Measurements from ENCODE around the gene GOLGA3. TPM values are rescaled to one million over a fixed set of nuclear protein-coding genes. Genes with fewer than 3 reads are reported as not detected.

GOLGA3 gene
- total RNA-seq, 4 donors from 2014 or later = 69.8 to 117 (median 97.7) TPM

DNA sequence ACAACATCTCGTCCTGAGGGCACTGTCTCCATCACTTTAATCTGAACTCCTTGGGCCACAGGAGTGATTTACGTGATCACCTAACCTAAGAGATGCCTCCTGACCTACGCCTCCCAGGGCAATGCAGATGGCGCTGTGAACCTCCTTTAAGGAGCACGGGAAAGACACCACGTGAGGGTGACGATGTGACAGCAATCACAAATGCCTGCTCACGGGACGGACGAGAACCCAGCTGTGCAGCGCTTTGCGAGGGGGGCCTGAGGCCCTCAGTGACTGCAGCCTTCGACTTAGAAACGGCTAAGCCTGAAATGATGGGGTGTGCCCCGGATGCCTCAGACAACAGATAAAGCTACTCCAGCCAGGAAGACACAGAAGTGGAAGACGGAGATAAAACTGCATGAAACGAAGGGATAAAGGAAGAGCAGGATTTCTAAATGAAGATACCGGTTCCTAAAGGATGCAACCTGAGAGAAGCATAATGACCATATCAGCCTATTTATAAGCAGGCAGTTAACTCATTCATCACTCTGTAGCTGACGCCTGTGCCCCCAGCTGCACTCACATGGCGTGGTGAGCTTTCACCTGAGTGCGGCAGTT, 13.9 kb upstream of the GOLGA3 start:
- 80 to 84% methylated on average over 21 of the region's 21 CpGs for WGBS, 2 donors
- Histone ChIP-seq H3K27me3 (no peaks in the 10 kb centered on the region), H3K27ac (no peak overlapping the region), H3K9me3 (no peaks in the 10 kb centered on the region), H3K4me3 (no peak overlapping the region), H3K36me3 (peaks cover 6 to 96% (median 21%) of the 10 kb centered on the region in 3 donors), H3K4me1 (peaks cover 0 to 10% (median 0%) of the 10 kb centered on the region in 4 donors)
- no peak for DNase-seq (ENCODE audit: low spot score in 2 of 2)
- TF ChIP-seq, protein P1, sequence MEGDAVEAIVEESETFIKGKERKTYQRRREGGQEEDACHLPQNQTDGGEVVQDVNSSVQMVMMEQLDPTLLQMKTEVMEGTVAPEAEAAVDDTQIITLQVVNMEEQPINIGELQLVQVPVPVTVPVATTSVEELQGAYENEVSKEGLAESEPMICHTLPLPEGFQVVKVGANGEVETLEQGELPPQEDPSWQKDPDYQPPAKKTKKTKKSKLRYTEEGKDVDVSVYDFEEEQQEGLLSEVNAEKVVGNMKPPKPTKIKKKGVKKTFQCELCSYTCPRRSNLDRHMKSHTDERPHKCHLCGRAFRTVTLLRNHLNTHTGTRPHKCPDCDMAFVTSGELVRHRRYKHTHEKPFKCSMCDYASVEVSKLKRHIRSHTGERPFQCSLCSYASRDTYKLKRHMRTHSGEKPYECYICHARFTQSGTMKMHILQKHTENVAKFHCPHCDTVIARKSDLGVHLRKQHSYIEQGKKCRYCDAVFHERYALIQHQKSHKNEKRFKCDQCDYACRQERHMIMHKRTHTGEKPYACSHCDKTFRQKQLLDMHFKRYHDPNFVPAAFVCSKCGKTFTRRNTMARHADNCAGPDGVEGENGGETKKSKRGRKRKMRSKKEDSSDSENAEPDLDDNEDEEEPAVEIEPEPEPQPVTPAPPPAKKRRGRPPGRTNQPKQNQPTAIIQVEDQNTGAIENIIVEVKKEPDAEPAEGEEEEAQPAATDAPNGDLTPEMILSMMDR (IDR thresholded peaks at IDR 0.05) = no peak
- no peak for TF ChIP-seq EP300 (IDR thresholded peaks at IDR 0.05)
- no peak for TF ChIP-seq POLR2A (IDR thresholded peaks at IDR 0.05)

- no peak for DNase-seq (ENCODE audit: low spot score in 2 of 2)
- Histone ChIP-seq H3K36me3 (peaks cover 6 to 93% (median 10%) of the 10 kb centered on the region in 3 donors), H3K27ac (no peak overlapping the region), H3K4me3 (no peak overlapping the region), H3K9me3 (no peaks in the 10 kb centered on the region), H3K4me1 (peaks cover 0 to 13% (median 0%) of the 10 kb centered on the region in 4 donors), H3K27me3 (no peaks in the 10 kb centered on the region)
- TF ChIP-seq, protein P1 (IDR thresholded peaks at IDR 0.05) = no peak
- TF ChIP-seq EP300 (IDR thresholded peaks at IDR 0.05) (no peak), POLR2A (IDR thresholded peaks at IDR 0.05) (no peak)
- WGBS, 2 donors = 88 to 93% methylated on average over 15 of the region's 15 CpGs
Measured at GRCh38 chr12:132841151-132841550, 12.5 kb upstream of the GOLGA3 start.

- Histone ChIP-seq H3K27ac (no peak overlapping the region), H3K36me3 (peaks cover 6 to 89% (median 10%) of the 10 kb centered on the region in 3 donors), H3K4me3 (no peak overlapping the region), H3K9me3 (no peaks in the 10 kb centered on the region), H3K27me3 (no peaks in the 10 kb centered on the region), H3K4me1 (peaks cover 0 to 13% (median 0%) of the 10 kb centered on the region in 4 donors)
- TF ChIP-seq, protein P1 (IDR thresholded peaks at IDR 0.05) = no peak
- TF ChIP-seq EP300 (IDR thresholded peaks at IDR 0.05) (no peak), POLR2A (IDR thresholded peaks at IDR 0.05) (no peak)
- DNase-seq (ENCODE audit: low spot score in 2 of 2) = no peak
- WGBS, 2 donors = 92 to 95% methylated on average over 19 to 20 of the region's 20 CpGs
Measured at GRCh38 chr12:132840536-132840935, 11.9 kb upstream of the GOLGA3 start.

GRCh38 chr12:132839558-132840235, 11.0 kb upstream of the GOLGA3 start:
- peaks cover 6 to 87% (median 10%) of the 10 kb centered on the region in 3 donors for H3K36me3 ChIP-seq
- 84 to 85% methylated on average over 14 of the region's 14 CpGs for WGBS, 2 donors
- DNase-seq (ENCODE audit: low spot score in 2 of 2) = no peak

More at GRCh38 chr12:132839558-132840235, 11.0 kb upstream of the GOLGA3 start:
- Histone ChIP-seq H3K9me3 (no peaks in the 10 kb centered on the region), H3K4me3 (no peak overlapping the region), H3K27ac (no peak overlapping the region), H3K27me3 (no peaks in the 10 kb centered on the region), H3K4me1 (peaks cover 0 to 13% (median 0%) of the 10 kb centered on the region in 4 donors)
- TF ChIP-seq, protein P1 (IDR thresholded peaks at IDR 0.05) = no peak
- no peak for TF ChIP-seq POLR2A (IDR thresholded peaks at IDR 0.05)
- TF ChIP-seq EP300 (IDR thresholded peaks at IDR 0.05) = no peak
